Gastroesophageal sphincter (tissue), 3 donors: ENCODE data around the gene PHLPP1.

ENCODE experiments used
- CTCF ChIP-seq, 4 experiments: fragments of 200-600 bp in 2 of 4; fragments of 450-650 bp in 2 of 4; sonication (generic) in 1 of 4; IDR thresholded peaks; one replicate each; pipeline ENCODE4 v1.5.1; 2017 to 2019; ENCODE audit warnings: antibody characterized with exemption in 4 of 4, mild to moderate bottlenecking in 2 of 4, moderate library complexity in 2 of 4
- EP300 ChIP-seq: sonication (generic); formaldehyde crosslinking; IDR thresholded peaks from one replicate; pipeline ENCODE4 v1.6.1; 2017; ENCODE audit warnings: antibody characterized with exemption, mild to moderate bottlenecking
- POLR2A ChIP-seq, 2 donors: fragments of 450-650 bp; IDR thresholded peaks; one replicate each; pipeline ENCODE4 v1.6.1; 2017; ENCODE audit warnings: antibody characterized with exemption in 2 of 2, mild to moderate bottlenecking in 2 of 2, moderate library complexity in 1 of 2
- POLR2AphosphoS5 ChIP-seq: sonication (generic); formaldehyde crosslinking; IDR thresholded peaks from one replicate; pipeline ENCODE4 v1.6.1; 2017; ENCODE audit warnings: antibody characterized with exemption

- TF ChIP-seq CTCF (IDR thresholded peaks at IDR 0.05) (no peak), POLR2A (IDR thresholded peaks at IDR 0.05) (no peak), POLR2AphosphoS5 (no peak), EP300 (no peak)
Measured at GRCh38 chr18:62717925-62718800, 2.8 kb downstream of the PHLPP1 start.
